ENCODE results near the gene SOX18. TPM values are rescaled to one million over a fixed set of nuclear protein-coding genes. Genes with fewer than 3 reads are reported as not detected.
A peak's percentile ranks its signal among the peaks of the same experiment; 100 is the strongest.

SOX18 gene
- polyA plus RNA-seq, 1 donor, result 10.8 TPM

DNA sequence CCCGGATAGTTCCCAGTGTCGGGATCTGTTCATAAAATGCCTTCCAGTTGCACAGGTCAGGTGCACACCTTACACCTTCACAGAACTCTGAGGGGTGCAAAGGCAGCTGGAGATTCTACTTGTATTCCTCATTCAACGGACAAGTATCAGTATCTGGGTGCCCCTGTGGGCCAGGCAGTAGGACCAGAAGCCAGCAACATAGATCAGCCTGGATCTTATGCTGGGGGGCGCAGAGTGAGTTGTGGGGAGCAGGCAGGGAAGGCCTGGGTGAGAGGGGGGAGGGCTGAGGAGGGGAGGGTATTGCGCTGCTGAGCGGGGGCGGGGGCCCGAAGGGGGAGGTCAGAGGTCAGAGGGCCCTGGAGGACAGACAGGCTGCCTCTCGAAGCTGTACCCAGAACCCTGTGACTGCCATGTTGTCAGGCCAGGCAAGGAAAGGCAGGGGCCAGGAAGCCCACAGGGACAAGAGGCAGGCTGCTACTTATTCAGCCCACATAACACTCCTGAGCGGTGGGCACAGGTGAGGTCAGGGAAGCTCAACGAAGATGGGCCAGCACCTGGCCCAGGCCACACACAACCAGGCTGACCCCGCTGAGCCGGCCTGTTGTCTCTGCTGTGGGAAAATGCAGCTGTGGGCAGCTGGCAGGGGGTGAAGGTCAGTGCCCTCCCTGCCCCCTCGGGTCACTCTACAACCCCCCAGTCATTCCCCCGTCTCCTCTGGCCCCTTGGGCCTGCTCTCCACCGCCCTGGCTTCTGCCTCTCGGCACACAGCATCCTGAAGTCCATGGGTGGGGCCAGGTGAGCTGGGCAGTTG is 31.6 kb upstream of the SOX18 start:
- DNase-seq (ENCODE audit: low read depth), result no peak

DNA sequence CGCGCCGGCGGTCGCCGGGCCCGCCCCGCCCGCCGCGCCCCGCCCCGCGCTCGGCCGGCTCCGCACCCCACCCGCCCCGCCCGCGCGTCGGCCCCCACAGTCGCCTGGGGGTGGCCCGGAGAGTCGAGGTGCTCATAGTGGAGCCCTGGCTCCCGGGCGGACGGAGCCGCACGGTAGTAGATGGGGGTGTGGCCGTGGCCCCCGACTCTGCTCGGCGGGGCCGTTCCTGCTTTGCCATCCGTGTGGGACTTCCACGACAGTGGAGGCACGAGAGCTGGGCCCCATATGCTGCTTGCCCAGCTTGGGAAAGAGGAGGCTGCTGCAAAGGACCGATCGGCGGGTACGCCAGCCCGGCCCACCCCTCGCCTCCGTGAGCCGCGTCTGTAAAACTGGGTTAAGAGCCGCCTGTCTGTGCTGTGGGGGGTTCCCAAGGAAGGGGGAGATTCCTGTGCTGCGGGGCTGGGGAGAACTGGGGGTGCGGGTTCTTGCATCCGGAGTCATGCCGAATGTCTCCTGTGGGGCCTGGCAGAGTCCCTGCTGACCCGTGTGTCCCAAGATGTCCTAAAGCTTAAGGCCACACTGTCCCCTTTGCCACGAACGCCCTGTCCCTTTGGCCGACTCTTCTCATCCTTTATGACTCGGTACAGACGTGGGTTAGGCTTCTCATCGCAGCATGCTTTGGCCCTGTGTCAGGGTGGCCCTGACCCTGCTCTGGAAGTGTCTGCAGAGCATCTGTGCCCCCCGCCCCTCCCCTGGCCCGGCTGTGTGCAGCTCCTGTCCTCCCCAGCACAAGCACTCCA is 30.8 kb upstream of the SOX18 start, which contains the start of gene OPRL1:
OPRL1 (plus strand) TSS at position 70 of the 800 bp plus-strand sequence. CDS start 12,639 bp downstream, outside the sequence.
- no peak for DNase-seq (ENCODE audit: low read depth)

DNA sequence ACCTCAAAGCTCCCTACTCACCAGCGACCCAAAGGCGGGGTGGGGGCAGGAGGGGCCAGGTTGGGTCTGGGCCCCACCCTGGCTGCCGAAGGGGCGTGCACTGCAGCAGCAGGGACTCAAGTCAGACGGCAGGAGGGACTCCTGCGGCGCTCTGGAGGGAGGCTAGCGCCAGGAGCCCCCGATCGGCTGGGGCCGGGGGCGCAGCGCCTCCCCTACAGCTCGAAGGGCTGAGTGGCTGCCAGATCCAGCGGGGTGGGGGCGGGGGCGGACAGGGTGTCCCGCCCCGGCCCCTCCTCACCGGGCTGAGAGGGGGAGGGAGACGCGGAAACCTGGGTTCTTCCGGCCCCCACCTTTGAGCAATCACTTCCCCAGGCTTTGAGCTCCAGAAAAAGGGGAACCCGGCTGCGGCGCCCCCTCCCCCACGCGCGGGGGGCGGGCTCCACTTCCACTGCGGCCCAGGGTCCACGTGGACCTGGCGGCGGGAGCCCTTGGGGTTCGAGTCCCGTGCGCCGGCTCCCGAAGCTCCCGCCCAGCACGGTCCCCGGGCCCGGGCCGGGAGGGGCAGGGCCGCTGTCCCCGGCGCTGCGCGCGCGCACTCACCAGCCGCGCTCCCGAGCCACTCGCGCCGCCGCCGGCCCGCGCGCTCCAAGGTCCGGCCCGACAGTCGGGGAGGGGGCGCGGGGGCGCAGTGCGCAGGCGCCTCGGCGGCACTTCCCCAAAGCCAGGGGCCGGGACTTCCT is 30.0 kb upstream of the SOX18 start, which contains the start of gene RGS19:
RGS19 (minus strand) TSS at position 246 of the 740 bp plus-strand sequence. CDS start 2,632 bp downstream, outside the sequence.
- DNase-seq (ENCODE audit: low read depth), result peak; percentile 38

DNA sequence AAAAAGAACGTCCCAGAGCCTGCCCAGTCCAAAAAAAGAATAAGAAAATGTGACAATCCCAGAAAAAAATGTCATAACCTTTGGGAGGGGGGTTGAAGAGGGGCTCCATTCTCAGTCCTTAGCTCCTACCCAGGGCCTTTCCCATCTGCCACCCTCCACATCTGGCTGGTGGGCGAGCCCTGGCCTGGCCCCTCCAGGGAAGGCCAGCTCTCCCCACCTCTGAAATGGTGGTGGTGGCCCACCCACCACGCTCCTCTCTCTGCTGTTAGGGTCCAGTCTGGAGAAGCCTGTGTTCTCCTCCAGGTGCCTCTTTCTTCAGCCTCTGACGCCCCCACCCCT is 29.5 kb upstream of the SOX18 start:
- DNase-seq (ENCODE audit: low read depth), result no peak

DNA sequence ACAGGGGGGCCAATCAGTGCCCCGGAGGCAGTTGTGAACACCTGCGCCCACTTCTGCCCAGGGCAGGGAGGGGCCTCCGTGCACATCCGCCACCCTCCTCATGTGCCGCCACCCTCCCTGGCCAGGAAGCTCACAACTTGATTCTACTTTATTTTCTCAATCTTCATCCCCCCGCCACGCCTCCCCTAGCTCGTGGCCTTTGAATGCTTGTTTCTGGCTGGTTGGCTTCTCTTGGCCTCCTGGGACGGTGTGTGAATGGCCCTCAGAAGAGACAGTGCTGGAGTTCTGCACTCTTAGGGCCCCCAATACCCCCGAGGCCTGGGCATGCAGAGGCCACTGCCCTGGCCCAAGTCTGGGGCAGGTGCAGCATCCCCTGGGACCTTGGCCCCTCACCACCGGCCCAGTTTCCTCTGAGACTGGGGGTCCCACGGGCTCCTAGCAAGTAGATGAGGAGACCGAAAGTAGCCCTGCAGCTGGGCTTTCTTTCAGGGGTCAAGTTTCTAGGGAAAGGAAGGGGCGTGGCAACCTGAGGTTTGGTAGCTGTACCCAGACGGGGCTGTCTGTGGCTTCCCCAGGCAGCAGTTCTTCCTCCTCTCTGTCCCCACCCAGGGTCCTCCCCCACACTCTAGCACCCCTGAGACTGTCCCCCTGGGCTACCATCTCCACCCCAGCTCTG is 28.6 kb upstream of the SOX18 start:
- no peak for DNase-seq (ENCODE audit: low read depth)

DNA sequence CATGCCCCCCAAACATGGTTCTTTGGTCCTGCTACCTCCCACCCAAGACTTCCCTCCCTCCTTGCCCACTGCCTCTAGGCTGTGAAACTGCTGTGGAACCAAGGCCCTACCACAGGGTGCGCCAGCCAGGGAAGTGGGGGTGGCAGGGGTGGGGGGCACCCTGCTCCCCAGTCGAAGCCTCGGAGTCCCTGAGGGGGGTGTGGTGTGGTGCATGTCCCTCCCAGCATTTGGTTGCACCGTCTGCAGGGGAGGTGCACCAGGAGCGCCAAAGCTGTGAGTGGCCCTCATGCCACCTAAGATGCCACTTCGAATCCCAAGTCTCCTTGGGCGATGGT is 28.1 kb upstream of the SOX18 start:
- DNase-seq (ENCODE audit: low read depth), result no peak

DNA sequence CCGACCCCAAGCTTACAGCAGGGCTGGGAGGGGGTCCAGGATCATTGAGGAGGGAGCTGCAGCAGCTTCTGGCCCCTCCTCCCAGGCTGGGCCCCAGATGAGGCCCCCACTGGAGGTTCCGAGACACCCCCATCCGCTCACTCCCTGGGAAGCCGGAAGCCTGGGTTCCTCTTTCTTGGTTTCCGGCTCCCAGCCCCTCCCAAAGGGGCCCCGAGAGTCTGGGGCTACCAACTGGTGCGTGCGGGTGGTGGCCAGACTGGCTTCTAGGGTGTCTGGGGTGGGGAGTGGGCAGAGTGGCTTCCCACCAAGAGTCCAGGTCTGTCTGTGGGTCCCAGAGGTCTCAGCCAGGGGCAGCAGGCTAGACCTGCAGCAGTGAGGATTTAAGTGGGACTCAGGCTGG is 27.7 kb upstream of the SOX18 start:
- no peak for DNase-seq (ENCODE audit: low read depth)

DNA sequence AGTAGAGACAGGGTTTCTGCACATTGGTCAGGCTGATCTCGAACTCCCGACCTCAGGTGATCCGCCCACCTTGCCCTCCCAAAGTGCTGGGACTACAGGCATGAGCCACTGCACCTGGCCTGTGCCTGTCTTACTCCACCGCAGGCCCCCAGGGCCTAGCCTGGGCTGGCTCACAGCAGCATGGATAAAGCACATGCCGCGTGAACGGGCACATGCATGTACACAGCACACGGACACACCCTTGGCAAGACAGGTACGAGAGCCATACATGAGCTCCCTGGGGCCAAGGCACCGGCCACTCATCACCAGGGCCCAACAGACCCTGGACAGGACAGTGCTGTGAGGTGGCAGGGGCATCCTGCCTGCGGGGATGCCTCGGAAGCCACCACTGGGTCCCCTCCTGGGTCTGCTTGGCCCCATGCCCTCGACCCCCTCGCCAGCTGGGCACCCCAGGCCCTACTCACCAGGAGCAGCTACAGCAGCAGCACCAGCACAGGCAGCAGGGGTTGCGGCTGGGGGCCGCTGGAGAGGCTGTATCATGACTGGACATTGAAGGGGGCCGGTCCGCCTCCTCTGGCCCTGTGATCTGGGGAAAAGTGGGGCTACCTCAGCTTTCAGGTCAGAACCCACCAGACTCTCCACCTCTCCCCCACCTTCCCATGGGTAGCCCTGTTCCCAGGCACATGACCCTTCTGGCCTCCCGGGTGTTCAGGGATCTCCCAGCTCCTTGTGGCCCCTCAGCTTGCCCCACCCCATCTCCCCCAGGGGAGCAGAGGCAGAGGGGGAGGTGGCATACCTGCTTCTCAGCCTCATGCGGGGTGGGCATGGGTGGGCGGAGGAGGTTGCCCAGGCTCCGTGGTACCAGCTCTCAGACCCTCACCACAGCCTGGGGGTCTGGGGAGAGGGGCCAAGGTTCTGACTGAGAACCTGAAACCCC is 26.9 kb upstream of the SOX18 start:
- no peak for DNase-seq (ENCODE audit: low read depth)

DNA sequence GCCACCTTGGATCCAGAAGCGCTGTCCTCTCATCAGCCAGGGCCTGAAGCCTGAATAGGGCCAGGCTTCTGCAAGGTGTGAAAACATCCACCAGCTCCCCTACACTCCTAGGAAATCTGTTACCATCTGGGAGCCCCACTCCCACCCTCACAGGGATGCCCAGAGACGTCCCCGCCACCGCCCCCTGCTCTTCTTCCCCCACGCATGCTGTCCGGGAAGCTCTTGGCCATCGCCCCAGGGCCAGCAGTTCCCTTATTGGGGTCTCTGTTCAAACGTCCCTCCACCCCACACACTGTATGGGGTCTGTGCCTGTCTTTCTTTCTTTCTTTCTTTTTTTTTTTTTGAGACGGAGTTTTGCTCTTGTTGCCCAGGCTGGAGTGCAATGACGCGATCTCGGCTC is 26.1 kb upstream of the SOX18 start:
- DNase-seq (ENCODE audit: low read depth), result no peak

DNA sequence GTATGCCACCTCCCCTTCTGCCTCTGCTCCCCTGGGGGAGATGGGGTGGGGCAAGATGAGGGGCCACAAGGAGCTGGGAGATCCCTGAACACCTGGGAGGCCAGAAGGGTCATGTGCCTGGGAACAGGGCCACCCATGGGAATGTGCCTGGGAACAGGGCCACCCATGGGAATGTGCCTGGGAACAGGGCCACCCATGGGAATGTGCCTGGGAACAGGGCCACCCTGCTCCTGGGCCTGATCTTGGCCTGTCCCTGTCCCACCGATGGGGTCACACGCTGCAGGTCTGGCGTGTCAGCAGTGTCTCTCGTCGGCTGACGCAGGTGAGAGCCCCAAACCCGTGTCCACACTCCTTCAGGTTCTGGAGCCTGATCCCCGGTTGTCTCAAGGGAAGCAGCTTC is 25.5 kb upstream of the SOX18 start:
- no peak for DNase-seq (ENCODE audit: low read depth)

DNA sequence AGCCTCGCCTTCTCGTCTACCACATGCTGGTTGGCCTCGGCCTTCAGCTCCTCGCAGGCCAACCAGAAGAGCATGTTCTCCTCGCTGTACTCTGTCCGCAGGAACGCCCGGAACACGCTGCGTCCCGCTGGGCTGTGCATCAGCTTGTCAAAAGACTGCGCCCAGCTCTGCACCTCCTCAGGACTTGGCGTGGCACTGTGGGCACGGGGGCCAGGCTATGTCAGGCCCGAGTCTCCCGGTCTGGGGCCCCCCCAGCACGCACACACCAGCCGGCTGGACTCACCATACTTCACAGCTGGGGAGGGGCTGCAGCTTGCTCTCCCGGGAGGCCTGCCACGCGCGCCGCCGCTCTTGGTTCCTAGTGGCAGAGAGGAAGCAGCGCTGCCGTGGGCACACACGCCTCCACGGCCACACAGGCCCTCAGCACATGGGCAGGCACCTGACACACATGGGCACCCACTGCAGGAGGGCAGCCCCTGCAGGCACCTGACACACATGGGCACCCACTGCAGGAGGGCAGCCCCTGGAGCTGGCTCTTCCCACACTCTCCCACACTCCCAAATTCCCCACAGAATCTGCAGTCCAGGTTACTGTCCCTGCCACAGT is 24.8 kb upstream of the SOX18 start:
- DNase-seq (ENCODE audit: low read depth), result no peak

DNA sequence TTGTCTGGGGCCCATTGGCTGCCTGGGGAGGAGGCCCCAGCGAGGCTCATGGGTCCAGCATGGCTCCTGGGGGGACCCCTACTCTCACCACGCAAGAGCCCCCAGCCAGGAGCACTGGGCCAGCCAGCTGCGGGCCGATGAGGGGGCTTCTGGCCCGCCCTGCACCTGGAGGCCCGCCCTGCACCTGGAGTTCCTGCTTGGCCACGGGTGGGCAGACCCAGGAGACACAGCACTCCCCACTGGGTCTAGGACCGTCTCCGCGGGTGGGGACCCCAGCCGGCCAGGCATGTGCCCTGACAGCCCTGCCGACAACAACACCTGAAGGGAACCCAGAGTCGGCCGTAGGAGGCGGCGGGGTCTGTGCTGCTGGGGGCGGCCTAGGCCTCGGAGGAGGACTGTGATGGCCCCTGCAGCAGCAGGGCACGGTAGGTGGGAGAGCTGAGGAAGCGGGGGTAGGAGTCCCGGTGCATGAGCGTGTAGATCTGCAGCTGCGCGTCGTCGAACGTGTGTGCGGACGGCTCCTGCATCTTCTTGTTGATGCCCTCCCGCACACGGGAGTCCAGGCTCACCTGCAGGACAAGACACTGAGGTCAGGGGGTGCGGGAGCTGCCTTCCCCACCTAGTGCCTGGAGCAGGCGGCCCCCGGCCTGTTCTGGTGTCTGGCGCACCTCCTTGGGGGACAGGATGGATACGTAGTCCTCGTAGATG is 24.2 kb upstream of the SOX18 start:
- DNase-seq (ENCODE audit: low read depth), result no peak

DNA sequence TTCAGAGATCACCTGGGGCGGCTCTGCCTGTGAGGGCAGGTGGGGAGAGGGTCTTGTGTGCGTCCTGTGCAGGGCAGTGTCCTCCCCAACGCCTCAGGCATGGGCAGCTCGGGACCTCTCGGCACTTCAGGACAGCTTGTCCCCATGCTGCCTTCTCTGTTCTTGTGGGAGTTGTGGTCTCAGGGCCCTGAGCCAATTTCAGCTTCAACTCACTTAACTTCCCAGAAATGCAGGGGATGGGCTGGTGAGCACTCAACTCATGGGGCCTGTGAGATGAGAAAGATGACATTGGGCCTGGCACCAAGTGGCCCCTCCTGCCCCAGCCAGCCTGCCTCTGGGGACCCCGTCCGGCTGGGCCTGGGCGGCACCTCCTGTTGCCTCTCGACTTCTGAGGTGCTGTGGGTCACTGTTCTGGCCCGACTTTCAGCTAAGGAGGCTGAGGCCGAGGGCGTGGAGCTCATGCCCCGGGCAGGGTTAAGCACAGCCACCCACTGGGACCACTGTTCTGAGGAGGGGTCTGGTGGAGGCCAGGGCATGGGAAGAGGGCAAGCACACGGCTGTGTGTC is 23.1 kb upstream of the SOX18 start:
- DNase-seq (ENCODE audit: low read depth), result no peak

DNA sequence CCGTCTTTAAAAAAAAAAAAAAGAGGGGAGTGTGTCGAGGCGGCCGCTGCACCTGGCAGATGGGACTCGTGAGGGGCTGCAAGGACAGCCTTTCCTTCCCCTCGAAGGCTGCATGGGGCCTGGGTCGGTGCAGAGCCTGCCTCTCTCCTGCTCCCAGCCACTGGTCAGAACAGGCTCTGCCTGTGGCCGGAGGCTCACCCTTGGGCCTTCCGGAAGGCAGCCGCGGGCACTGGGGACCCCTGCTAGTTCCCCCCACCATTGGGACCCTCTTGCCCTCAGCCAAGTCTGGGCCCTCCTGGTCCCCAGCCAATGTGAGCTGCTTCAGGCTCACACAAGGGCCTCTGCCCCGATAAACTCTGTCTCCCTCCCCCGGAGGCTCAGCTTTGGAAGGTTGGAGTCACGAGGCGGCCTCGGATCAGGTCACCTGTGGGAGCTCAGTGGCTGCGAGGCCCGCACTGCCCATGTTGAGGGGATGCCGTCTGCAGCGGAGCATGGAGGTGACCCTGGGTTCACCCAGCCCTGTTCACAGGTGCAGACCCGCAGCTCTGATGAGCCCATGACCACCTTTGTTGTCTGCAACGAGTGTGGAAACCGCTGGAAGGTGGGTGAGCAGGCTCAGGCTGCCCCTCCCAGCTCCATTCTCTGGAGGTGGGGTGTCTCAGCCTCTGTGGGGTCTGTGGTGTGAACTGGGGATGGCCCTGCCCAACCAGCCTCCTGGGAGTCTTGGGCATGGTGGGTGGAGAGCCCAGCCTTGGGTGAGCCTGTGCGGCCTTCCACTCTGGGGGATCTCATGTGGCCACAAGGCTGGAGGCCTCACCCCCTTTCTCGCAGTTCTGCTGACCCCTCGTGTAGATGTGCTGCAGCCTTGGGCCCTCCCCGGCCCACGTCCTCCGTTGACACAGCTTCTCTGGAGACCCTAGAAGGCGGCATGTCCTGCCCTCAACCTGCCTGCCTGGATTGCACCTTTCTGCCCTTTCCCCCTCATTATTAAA is 22.2 kb upstream of the SOX18 start:
- DNase-seq (ENCODE audit: low read depth), result no peak

DNA sequence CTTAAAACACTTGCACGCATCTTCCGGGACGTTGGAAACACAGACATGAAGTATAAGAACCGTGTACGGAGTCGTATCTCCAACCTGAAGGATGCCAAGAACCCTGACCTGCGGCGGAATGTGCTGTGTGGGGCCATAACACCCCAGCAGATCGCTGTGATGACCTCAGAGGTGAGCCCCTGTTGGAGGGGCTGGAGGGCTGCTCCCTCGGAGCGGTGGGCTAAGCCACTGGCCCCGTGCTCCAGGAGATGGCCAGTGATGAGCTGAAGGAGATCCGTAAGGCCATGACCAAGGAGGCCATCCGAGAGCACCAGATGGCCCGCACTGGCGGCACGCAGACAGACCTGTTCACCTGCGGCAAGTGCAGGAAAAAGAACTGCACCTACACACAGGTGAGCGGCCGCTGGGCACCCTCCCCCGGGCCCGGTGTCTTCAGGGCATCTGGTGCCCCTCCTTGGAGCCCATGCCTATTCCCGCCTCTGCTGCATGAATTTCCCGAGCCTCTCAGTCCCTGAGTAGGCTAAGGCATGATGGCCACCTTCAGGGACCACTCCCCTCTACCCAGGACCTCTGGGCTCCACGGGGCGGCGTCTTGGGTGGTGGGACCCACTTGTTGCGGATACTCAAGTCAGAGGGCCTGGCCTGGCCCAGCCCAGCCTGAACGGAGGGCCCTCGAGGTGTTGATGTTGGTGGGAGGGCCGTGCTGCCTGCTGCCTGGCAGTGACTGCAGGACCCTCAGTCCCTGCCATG is 21.0 kb upstream of the SOX18 start:
- no peak for DNase-seq (ENCODE audit: low read depth)

DNA sequence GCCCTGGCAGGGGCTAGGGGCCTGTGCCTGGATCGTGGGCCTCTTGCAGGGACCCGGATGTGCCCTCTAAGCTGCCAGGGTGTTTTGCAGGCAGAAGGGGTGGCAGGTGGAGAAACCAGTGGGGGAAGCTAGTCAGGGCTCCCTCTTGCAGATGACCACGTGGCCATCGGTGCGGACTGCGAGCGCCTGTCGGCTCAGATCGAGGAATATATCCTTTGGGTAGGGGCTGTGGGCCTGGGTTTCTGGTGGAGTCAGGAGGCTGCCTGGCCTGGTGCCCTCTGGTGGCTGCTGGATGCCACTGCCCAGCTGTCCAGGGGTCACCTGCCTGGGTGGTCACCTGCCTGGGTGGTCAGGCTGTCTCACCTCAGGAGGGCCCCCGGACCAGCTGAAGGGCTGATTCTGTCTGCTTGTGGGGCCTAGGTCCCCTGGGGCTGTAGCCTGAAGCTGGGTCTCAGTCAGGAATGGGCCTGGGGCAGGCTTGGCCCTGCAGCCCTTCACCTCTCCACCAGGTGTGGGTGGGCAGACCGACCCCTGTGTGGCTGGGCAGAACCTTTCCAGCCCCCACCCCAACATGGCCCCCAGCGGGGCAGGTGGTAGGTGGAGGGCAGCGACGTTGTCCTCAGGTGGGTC is 20.3 kb upstream of the SOX18 start:
- no peak for DNase-seq (ENCODE audit: low read depth)

DNA sequence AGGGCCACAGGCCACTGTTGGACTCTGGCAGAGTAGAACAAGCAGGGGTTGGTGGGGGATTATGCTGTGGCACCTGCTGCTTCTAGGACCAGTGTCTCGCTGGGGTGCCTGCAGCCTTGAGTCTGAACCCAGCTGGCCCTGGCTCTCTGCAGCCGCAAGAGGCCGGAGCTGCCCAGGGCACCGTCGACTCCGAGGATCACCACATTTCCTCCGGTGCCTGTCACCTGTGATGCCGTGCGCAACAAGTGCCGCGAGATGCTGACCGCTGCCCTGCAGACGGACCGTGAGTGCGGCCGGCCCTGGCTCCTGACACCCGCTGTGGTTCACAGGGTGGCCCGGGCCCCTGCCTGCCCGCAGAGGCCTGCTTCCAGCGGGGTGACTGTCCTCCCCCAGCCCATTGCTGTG is 19.8 kb upstream of the SOX18 start:
- DNase-seq (ENCODE audit: low read depth), result no peak
